ENCODE data around the gene ANKZF1.
A peak's percentile ranks its signal among the peaks of the same experiment; 100 is the strongest.
"Not testable (repeated sequence)": the region's sequence is repeated elsewhere in the genome, so short reads cannot be mapped to it uniquely, and the experiment has no call there.

Gene ANKZF1

GRCh38 chr2:219229305-219230058 is at the start of gene ANKZF1, which contains the start of gene ATG9A:
Gene ANKZF1, plus strand, starts transcription at chr2:219229806. Its CDS starts 452 bp downstream, at chr2:219230258.
Gene ATG9A, minus strand, starts transcription at chr2:219229636. Its CDS starts 1,612 bp downstream, at chr2:219228024.
- Histone ChIP-seq H3K4me3 (peak within 1 kb of the TSS; percentile 60 to 87 (median 75)), H3K27ac (peak within 1 kb of the TSS; percentile 73 to 96 (median 95))

DNA sequence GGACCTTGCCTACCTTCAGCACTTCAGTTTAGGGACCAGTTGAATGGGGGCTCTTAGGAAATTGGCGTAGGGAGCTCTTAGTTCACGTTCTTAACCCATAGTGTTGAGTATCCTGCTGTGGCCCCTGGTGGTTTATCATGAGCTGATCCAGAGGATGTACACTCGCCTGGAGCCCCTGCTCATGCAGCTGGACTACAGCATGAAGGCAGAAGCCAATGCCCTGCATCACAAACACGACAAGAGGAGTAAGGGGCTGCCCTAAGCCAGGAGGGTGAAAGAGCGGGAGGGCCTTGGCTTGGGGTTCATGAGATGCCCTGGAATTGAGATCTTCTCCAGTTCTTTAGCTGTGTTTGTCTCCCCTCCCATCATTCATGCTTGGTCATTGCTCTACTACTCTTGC is 48.6 kb upstream of the ANKZF1 start:
- no peak overlapping the region for H3K27ac ChIP-seq

GRCh38 chr2:219181531-219181930 is 48.1 kb upstream of the ANKZF1 start:
- Histone ChIP-seq H3K4me3 (no peak overlapping the region), H3K27ac (no peak overlapping the region)

More for the DNA sequence above, 48.6 kb upstream of the ANKZF1 start:
- no peak overlapping the region for H3K4me3 ChIP-seq

- Histone ChIP-seq H3K27ac (no peak overlapping the region), H3K4me3 (no peak overlapping the region)
Observed at GRCh38 chr2:219182331-219183150, 47.1 kb upstream of the ANKZF1 start.

DNA sequence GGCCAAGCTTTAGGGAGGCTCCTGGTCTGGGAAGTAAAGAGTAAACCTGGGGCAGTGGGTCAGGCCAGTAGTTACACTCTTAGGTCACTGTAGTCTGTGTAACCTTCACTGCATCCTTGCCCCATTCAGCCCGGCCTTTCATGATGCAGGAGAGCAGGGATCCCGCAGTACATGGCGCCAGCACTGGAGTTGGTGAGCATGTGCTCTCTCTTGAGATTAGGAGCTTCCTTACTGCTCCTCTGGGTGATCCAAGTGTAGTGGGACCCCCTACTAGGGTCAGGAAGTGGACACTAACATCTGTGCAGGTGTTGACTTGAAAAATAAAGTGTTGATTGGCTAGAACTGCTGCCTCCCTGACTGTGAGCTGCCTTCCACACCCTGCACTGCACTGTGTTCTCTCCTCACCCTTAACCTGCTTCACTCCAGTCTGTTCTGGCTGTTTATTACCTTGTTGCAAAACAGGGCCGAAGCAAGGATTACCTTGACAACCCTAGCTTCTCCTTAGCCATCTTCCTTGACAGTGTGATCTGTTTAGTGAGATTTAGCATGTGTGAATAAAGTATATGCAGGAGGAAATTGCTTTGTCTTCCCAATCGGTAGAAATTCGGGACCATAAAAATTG is 46.3 kb upstream of the ANKZF1 start:
- no peak overlapping the region for H3K27ac ChIP-seq

GRCh38 chr2:219184121-219184520 is 45.5 kb upstream of the ANKZF1 start:
- H3K27ac ChIP-seq, result no peak overlapping the region
- no peak overlapping the region for H3K4me3 ChIP-seq

More for the DNA sequence above, 46.3 kb upstream of the ANKZF1 start:
- no peak overlapping the region for H3K4me3 ChIP-seq

- Histone ChIP-seq H3K27ac (no peak overlapping the region), H3K4me3 (no peak overlapping the region)
Observed at GRCh38 chr2:219186754-219187456, 42.7 kb upstream of the ANKZF1 start.

GRCh38 chr2:219197388-219197787 is 32.2 kb upstream of the ANKZF1 start:
- Histone ChIP-seq H3K27ac (no peak overlapping the region), H3K4me3 (no peak overlapping the region)

- no peak overlapping the region for H3K27ac ChIP-seq
- no peak overlapping the region for H3K4me3 ChIP-seq
Observed at GRCh38 chr2:219198974-219199373, 30.6 kb upstream of the ANKZF1 start.

DNA sequence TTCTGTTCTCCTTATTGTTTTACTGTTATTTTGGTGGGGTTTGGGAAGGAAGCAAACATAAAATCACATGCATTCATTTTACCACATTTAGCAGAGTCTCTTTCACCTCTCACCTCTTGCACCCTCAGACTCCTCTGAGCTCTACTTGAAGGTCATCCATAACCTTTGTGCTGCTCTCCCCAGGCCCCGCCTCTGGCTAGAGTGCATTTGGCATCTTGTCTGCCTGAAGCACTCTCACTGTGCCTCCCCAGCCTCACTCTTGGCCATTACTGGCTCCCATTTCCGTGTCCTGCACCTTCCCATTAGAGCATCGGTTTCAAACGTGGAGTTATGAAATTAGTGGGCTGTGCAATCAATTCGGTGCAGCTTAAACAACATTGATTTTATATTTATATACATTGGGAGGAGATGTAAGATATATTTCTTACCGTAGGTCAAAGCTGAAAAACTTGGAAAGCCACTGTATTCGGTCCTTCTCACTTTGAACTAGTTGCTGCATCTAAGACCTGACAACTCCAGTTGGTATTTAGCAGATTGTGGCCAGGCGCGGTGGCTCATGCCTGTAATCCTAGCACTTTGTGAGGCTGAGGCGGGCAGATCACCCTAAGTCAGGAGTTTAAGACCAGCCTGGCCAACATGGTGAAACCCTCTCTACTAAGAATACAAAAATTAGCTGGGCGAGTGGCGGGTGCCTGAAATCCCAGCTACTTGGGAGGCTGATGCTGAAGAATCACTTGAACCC is 30.0 kb upstream of the ANKZF1 start:
- H3K27ac ChIP-seq, result no peak overlapping the region
- H3K4me3 ChIP-seq, result no peak overlapping the region

- not testable (repeated sequence) for H3K4me3 ChIP-seq, H3K27ac ChIP-seq
Observed at GRCh38 chr2:219200502-219201326, 28.9 kb upstream of the ANKZF1 start.

GRCh38 chr2:219201331-219201730 is 28.3 kb upstream of the ANKZF1 start:
- not testable (repeated sequence) for H3K4me3 ChIP-seq, H3K27ac ChIP-seq

DNA sequence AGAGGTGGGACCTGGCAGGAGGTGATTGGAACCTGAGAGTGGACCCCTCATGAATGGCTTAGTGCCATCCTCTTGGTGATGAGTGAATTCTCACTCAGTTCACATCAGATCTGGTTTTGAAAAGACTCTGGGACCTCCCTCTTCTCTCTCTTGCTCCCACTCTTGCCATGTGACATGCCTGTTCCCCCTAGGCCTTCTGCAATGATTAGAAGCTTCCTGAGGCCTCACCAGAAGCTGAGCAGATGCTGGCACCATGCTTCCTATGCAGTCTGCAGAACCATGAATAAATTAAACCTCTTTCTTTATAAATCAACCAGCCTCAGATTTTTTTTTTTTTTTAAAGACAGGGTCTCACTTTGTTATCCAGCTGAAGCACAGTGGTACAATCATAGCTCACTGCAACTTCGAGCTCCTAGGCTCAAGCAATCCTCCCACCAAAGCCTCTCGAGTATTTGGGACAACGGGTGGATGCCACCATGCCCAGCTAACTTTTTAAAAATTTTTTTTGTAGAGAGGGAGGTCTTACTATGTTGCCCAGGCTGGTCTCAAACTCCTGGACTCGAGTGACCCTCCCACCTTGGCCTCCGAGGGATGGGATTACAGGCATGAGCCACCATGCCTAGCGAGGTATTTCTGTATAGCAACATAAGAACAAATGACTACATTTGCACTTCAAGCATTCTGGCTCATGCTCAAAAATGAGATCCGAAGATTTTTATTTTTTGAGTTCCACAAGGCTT is 25.0 kb upstream of the ANKZF1 start:
- H3K27ac ChIP-seq, result no peak overlapping the region

GRCh38 chr2:219205165-219205538 is 24.5 kb upstream of the ANKZF1 start:
- Histone ChIP-seq H3K27ac (no peak overlapping the region), H3K4me3 (no peak overlapping the region)

More for the DNA sequence above, 25.0 kb upstream of the ANKZF1 start:
- H3K4me3 ChIP-seq, result no peak overlapping the region

GRCh38 chr2:219205981-219206327 is 23.7 kb upstream of the ANKZF1 start:
- Histone ChIP-seq H3K27ac (peak overlapping the region in 20 of 21 experiments; percentile 78 to 97 (median 92)), H3K4me3 (peak overlapping the region; percentile 52 to 77 (median 66))

DNA sequence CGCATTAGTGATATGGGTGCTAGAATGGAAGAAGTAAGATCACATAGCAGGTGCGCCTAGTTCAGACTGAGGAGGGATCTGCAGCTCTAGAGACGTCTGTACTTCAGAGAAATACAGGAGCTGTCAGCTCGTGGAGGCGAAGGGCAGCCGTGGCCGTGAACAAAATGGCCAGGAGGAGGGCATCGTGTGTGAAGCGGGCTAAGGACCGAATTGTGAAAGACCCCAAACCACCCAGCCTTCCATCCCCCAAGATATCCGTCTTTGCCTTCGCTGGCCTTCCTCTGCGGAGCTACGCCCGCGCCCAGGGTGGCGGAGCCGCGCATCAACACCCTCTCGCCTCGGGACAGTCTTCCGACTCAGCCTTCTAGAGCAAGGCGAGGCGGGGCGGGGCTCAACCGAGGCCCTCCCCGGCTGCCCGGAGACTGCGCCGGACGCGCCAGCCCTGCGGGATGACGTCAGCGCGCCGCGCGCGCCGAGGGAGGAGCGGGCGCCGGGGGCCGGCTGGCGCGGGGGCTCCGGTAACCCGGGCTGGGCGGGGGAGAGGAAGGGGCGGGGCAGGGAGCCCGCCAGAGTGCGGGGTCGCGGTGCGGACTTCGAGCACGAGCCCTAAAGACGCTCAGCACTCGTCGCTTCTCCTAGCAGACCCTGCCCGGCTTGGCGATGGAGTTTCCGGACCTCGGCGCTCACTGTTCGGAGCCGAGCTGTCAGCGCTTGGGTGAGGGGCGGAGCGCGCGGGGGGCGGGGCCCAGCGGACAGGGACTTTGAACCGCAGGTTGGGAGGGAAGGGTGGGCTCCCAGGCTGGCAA is 23.1 kb upstream of the ANKZF1 start, which contains the start of gene ZFAND2B:
ZFAND2B (plus strand) TSS at position 455 of the 806 bp plus-strand sequence; CDS start at position 661, 206 bp downstream.
- Histone ChIP-seq H3K4me3 (peak within 1 kb of the TSS; percentile 52 to 77 (median 66)), H3K27ac (peak within 1 kb of the TSS; percentile 76 to 97 (median 91))
